Measurements from ENCODE around the gene ZEB2. TPM values are rescaled to one million over a fixed set of nuclear protein-coding genes. Genes with fewer than 3 reads are reported as not detected.

ZEB2 gene
- total RNA-seq, 1 experiment from 2014 or later: 1.2 TPM

- H3K79me2 ChIP-seq (ENCODE audit: insufficient read depth, low read length): no peaks in the 10 kb centered on the region
- no peak overlapping the region for H3K23ac ChIP-seq (ENCODE audit: insufficient read length, low read depth, low read length)
- H3K4me1 Mint-ChIP-seq: peaks cover 7 to 16% of the 10 kb centered on the region in 2 experiments
- H3K14ac ChIP-seq (ENCODE audit: insufficient read depth, low read length): no peak overlapping the region
- H3K23me2 ChIP-seq (ENCODE audit: insufficient read length, low read depth, low read length, poor library complexity, severe bottlenecking): no peaks in the 10 kb centered on the region
- no peak overlapping the region for H2BK120ac ChIP-seq (ENCODE audit: low read depth, low read length, poor library complexity, severe bottlenecking)
- no peak overlapping the region for H2AK5ac ChIP-seq (ENCODE audit: insufficient read length, low read length)
- H3K9ac ChIP-seq (ENCODE audit: extremely low read depth, insufficient read length, low read length): no peak overlapping the region
- no peaks in the 10 kb centered on the region for H3K4me1 ChIP-seq (ENCODE audit: insufficient read depth, low read length)
- no peak overlapping the region for H2BK20ac ChIP-seq (ENCODE audit: low read depth, low read length, poor library complexity, severe bottlenecking)
- no peak overlapping the region for H4K91ac ChIP-seq (ENCODE audit: insufficient read length, low read depth, low read length)
- H2AFZ ChIP-seq (ENCODE audit: low read length): no peak overlapping the region
- no peaks in the 10 kb centered on the region; the same call in 1 of the 2 replicates for H3K27me3 Mint-ChIP-seq (ENCODE audit: low read depth)
- no peak overlapping the region for H2BK15ac ChIP-seq (ENCODE audit: low read depth, low read length)
- no peak overlapping the region for H2BK5ac ChIP-seq (ENCODE audit: insufficient read length, low read length)
- DNase-seq: no peak
- no peak overlapping the region for H2BK12ac ChIP-seq (ENCODE audit: insufficient read length, low read depth, low read length)
- no peaks in the 10 kb centered on the region for H3K27me3 ChIP-seq (ENCODE audit: insufficient read depth, low read length)
- H3K27ac Mint-ChIP-seq: no peak overlapping the region
- no peak overlapping the region for H3K4me2 ChIP-seq (ENCODE audit: insufficient read depth, insufficient read length, low read length)
- H3K27ac ChIP-seq (ENCODE audit: insufficient read length, low read depth, low read length): no peak overlapping the region
- H3K4me3 Mint-ChIP-seq: no peak overlapping the region
- H3T11ph ChIP-seq (ENCODE audit: low read length): no peak overlapping the region
- H3K79me1 ChIP-seq (ENCODE audit: insufficient read depth, low read depth, low read length, poor library complexity, severe bottlenecking): no peaks in the 10 kb centered on the region
- no peaks in the 10 kb centered on the region for H3K36me3 Mint-ChIP-seq (ENCODE audit: insufficient read depth in 1 of 3, low read depth in 3 of 3)
- no peak overlapping the region for H4K8ac ChIP-seq (replicated peaks; ENCODE audit: insufficient read length, low read depth, low read length)
- no peak overlapping the region for H3K56ac ChIP-seq (ENCODE audit: insufficient read length, low read depth, low read length)
- no peaks in the 10 kb centered on the region for H4K20me1 ChIP-seq (ENCODE audit: control insufficient read depth, insufficient read depth, insufficient read length)
- no peak overlapping the region for H3K4ac ChIP-seq (ENCODE audit: low read depth, low read length)
- no peaks in the 10 kb centered on the region for H3K9me3 Mint-ChIP-seq
- H3K18ac ChIP-seq (ENCODE audit: insufficient read length, low read depth, low read length): no peak overlapping the region
- TF ChIP-seq CTCF (conservative IDR thresholded peaks at IDR 0.05): no peak
- H3K9me3 ChIP-seq (ENCODE audit: control insufficient read depth, low read depth, low read length): no peaks in the 10 kb centered on the region
- no peak overlapping the region for H4K5ac ChIP-seq (ENCODE audit: insufficient read length, low read depth, low read length)
- WGBS (ENCODE audit: extremely low coverage, insufficient read length, low lambda C conversion rate): no CpG with 5 or more reads among the region's 2 CpGs
These were observed 143.5 kb downstream of the ZEB2 start for GRCh38 chr2:144376460-144376859.

All from H9 (cell line).